ENCODE results near the gene CHST7.

DNA sequence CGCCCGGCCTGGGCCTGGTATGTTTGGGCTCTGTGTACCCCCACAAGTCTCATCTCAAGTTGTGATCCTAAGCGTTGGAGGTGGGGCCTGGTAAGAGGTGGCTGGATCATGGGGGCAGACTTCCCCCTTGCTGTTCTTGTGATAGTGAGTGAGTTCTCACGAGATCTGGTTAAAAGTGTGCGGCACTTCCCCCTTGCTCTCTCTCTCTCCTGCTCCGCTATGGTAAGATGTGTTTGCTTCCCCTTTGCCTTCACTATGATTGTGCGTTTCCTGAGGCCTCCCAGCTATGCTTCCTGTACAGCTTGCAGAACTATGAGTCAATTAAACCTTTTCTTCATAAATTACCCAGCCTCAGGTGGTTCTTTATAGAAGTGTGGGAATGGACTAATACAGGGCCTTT lies 53.0 kb downstream of the CHST7 start:
- TF ChIP-seq, protein P1, sequence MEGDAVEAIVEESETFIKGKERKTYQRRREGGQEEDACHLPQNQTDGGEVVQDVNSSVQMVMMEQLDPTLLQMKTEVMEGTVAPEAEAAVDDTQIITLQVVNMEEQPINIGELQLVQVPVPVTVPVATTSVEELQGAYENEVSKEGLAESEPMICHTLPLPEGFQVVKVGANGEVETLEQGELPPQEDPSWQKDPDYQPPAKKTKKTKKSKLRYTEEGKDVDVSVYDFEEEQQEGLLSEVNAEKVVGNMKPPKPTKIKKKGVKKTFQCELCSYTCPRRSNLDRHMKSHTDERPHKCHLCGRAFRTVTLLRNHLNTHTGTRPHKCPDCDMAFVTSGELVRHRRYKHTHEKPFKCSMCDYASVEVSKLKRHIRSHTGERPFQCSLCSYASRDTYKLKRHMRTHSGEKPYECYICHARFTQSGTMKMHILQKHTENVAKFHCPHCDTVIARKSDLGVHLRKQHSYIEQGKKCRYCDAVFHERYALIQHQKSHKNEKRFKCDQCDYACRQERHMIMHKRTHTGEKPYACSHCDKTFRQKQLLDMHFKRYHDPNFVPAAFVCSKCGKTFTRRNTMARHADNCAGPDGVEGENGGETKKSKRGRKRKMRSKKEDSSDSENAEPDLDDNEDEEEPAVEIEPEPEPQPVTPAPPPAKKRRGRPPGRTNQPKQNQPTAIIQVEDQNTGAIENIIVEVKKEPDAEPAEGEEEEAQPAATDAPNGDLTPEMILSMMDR (conservative IDR thresholded peaks at IDR 0.05; ENCODE audit: low read depth in 2 of 2): no peak
- TF ChIP-seq EZH2 (IDR thresholded peaks at IDR 0.05; ENCODE audit: low read depth, unreplicated experiment): no peak
- no peak for TF ChIP-seq POLR2AphosphoS5 (IDR thresholded peaks at IDR 0.05; ENCODE audit: low read depth)
- TF ChIP-seq, protein P2, sequence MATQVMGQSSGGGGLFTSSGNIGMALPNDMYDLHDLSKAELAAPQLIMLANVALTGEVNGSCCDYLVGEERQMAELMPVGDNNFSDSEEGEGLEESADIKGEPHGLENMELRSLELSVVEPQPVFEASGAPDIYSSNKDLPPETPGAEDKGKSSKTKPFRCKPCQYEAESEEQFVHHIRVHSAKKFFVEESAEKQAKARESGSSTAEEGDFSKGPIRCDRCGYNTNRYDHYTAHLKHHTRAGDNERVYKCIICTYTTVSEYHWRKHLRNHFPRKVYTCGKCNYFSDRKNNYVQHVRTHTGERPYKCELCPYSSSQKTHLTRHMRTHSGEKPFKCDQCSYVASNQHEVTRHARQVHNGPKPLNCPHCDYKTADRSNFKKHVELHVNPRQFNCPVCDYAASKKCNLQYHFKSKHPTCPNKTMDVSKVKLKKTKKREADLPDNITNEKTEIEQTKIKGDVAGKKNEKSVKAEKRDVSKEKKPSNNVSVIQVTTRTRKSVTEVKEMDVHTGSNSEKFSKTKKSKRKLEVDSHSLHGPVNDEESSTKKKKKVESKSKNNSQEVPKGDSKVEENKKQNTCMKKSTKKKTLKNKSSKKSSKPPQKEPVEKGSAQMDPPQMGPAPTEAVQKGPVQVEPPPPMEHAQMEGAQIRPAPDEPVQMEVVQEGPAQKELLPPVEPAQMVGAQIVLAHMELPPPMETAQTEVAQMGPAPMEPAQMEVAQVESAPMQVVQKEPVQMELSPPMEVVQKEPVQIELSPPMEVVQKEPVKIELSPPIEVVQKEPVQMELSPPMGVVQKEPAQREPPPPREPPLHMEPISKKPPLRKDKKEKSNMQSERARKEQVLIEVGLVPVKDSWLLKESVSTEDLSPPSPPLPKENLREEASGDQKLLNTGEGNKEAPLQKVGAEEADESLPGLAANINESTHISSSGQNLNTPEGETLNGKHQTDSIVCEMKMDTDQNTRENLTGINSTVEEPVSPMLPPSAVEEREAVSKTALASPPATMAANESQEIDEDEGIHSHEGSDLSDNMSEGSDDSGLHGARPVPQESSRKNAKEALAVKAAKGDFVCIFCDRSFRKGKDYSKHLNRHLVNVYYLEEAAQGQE (IDR thresholded peaks at IDR 0.05; ENCODE audit: unreplicated experiment): no peak
- no peak for TF ChIP-seq EZH2phosphoT487 (IDR thresholded peaks at IDR 0.05; ENCODE audit: unreplicated experiment)
- TF ChIP-seq JUNB (IDR thresholded peaks at IDR 0.05; ENCODE audit: unreplicated experiment): no peak
- TF ChIP-seq, protein P3, sequence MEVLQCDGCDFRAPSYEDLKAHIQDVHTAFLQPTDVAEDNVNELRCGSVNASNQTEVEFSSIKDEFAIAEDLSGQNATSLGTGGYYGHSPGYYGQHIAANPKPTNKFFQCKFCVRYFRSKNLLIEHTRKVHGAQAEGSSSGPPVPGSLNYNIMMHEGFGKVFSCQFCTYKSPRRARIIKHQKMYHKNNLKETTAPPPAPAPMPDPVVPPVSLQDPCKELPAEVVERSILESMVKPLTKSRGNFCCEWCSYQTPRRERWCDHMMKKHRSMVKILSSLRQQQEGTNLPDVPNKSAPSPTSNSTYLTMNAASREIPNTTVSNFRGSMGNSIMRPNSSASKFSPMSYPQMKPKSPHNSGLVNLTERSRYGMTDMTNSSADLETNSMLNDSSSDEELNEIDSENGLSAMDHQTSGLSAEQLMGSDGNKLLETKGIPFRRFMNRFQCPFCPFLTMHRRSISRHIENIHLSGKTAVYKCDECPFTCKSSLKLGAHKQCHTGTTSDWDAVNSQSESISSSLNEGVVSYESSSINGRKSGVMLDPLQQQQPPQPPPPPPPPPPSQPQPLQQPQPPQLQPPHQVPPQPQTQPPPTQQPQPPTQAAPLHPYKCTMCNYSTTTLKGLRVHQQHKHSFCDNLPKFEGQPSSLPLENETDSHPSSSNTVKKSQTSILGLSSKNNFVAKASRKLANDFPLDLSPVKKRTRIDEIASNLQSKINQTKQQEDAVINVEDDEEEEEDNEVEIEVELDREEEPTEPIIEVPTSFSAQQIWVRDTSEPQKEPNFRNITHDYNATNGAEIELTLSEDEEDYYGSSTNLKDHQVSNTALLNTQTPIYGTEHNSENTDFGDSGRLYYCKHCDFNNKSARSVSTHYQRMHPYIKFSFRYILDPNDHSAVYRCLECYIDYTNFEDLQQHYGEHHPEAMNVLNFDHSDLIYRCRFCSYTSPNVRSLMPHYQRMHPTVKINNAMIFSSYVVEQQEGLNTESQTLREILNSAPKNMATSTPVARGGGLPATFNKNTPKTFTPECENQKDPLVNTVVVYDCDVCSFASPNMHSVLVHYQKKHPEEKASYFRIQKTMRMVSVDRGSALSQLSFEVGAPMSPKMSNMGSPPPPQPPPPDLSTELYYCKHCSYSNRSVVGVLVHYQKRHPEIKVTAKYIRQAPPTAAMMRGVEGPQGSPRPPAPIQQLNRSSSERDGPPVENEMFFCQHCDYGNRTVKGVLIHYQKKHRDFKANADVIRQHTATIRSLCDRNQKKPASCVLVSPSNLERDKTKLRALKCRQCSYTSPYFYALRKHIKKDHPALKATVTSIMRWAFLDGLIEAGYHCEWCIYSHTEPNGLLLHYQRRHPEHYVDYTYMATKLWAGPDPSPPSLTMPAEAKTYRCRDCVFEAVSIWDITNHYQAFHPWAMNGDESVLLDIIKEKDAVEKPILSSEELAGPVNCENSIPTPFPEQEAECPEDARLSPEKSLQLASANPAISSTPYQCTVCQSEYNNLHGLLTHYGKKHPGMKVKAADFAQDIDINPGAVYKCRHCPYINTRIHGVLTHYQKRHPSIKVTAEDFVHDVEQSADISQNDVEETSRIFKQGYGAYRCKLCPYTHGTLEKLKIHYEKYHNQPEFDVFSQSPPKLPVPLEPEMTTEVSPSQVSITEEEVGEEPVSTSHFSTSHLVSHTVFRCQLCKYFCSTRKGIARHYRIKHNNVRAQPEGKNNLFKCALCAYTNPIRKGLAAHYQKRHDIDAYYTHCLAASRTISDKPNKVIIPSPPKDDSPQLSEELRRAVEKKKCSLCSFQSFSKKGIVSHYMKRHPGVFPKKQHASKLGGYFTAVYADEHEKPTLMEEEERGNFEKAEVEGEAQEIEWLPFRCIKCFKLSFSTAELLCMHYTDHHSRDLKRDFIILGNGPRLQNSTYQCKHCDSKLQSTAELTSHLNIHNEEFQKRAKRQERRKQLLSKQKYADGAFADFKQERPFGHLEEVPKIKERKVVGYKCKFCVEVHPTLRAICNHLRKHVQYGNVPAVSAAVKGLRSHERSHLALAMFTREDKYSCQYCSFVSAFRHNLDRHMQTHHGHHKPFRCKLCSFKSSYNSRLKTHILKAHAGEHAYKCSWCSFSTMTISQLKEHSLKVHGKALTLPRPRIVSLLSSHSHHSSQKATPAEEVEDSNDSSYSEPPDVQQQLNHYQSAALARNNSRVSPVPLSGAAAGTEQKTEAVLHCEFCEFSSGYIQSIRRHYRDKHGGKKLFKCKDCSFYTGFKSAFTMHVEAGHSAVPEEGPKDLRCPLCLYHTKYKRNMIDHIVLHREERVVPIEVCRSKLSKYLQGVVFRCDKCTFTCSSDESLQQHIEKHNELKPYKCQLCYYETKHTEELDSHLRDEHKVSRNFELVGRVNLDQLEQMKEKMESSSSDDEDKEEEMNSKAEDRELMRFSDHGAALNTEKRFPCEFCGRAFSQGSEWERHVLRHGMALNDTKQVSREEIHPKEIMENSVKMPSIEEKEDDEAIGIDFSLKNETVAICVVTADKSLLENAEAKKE (CRISPR knock-in tag; IDR thresholded peaks at IDR 0.05): no peak
- no peak for TF ChIP-seq CREB1 (CRISPR knock-in tag; IDR thresholded peaks at IDR 0.05; ENCODE audit: low read depth)
- TF ChIP-seq, protein P4, sequence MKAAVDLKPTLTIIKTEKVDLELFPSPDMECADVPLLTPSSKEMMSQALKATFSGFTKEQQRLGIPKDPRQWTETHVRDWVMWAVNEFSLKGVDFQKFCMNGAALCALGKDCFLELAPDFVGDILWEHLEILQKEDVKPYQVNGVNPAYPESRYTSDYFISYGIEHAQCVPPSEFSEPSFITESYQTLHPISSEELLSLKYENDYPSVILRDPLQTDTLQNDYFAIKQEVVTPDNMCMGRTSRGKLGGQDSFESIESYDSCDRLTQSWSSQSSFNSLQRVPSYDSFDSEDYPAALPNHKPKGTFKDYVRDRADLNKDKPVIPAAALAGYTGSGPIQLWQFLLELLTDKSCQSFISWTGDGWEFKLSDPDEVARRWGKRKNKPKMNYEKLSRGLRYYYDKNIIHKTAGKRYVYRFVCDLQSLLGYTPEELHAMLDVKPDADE (IDR thresholded peaks at IDR 0.05): no peak
- no peak for TF ChIP-seq STAT1 (IDR thresholded peaks at IDR 0.05; ENCODE audit: unreplicated experiment)
- TF ChIP-seq ZNF114 (CRISPR knock-in tag; IDR thresholded peaks at IDR 0.05): no peak
